Measurements from ENCODE around the gene ZNF182.
"Not testable (repeated sequence)": the region's sequence is repeated elsewhere in the genome, so short reads cannot be mapped to it uniquely, and the experiment has no call there.

The ZNF182 gene

GRCh38 chrX:47992669-47993068 lies 11.1 kb downstream of the ZNF182 start:
- DNase-seq = no peak

- DNase-seq = no peak
Measured at GRCh38 chrX:47992095-47992380, 11.8 kb downstream of the ZNF182 start.

GRCh38 chrX:47991263-47992094 lies 12.3 kb downstream of the ZNF182 start:
- no peak for DNase-seq

GRCh38 chrX:47976254-47977151 lies 27.3 kb downstream of the ZNF182 start:
- no peak for DNase-seq

- DNase-seq = no peak
Measured at GRCh38 chrX:47973235-47973634, 30.6 kb downstream of the ZNF182 start.

GRCh38 chrX:47965526-47965925 lies 38.3 kb downstream of the ZNF182 start:
- not testable (repeated sequence) for DNase-seq

GRCh38 chrX:47961830-47962229 lies 42.0 kb downstream of the ZNF182 start:
- not testable (repeated sequence) for DNase-seq

- DNase-seq = no peak
Measured at GRCh38 chrX:47960406-47960805, 43.4 kb downstream of the ZNF182 start.

GRCh38 chrX:47958761-47959342 lies 44.9 kb downstream of the ZNF182 start:
- no peak for DNase-seq

GRCh38 chrX:47958206-47958605 lies 45.6 kb downstream of the ZNF182 start:
- not testable (repeated sequence) for DNase-seq

- no peak for DNase-seq
Measured at GRCh38 chrX:47956016-47956415, 47.8 kb downstream of the ZNF182 start.

GRCh38 chrX:47955295-47955694 lies 48.5 kb downstream of the ZNF182 start:
- DNase-seq = not testable (repeated sequence)

- no peak for DNase-seq
Measured at GRCh38 chrX:47941423-47941822, 62.4 kb downstream of the ZNF182 start.

GRCh38 chrX:47940448-47940847 lies 63.3 kb downstream of the ZNF182 start:
- DNase-seq = no peak

- DNase-seq = no peak
Measured at GRCh38 chrX:47936940-47937317, 66.9 kb downstream of the ZNF182 start.

GRCh38 chrX:47936224-47936939 lies 67.4 kb downstream of the ZNF182 start:
- no peak for DNase-seq

GRCh38 chrX:47933946-47934345 lies 69.8 kb downstream of the ZNF182 start:
- DNase-seq = no peak

GRCh38 chrX:47931970-47932369 lies 71.8 kb downstream of the ZNF182 start:
- not testable (repeated sequence) for DNase-seq

- DNase-seq = no peak
Measured at GRCh38 chrX:47927212-47927611, 76.6 kb downstream of the ZNF182 start.
